WI38 (cell line): ENCODE results near the gene PPM1K.

Experiments used
- H3K4me3 ChIP-seq: 2 replicates; pipeline ENCODE4 v1.5.1; 2011; ENCODE audit warnings: low read depth, mild to moderate bottlenecking, control low read depth, low read length
- CTCF ChIP-seq: IDR thresholded peaks from 2 replicates; pipeline ENCODE4 v1.5.1; 2012; ENCODE audit warnings: low read depth, mild to moderate bottlenecking, control low read depth, low read length

PPM1K gene

DNA sequence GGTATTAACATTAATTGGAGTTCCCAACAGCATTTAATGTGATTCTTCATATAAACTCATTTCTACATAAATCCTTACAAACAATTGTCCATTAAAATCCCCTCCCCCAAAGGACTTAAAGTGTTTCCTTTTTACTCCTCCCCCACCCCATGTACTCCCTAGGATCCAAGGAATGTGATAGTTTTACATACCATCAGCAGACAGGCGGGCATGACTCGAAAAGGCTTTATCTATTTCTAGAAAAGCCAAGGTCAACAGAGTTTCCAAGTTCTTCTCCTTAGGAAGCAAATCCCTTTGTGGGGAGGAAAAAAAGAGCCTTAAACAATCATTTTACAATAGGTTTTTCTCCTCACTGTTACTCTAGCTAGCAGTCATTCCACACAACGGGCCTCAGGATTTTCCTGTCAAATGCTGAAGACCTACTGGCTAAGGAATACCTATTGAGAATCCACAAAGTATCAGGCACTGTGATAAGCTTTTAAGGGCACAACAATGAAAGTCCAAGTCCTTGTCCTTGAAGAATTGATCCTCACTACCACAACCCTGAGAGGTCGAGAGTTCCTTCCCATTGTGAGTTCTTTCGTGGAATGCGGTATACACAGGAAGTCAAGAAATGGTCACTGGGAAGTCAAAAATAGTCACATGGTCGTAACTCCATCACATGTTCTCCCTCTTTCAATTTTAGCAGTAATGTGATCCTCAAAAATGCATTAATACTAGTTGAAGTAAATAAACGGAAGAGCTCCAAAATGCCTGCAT, 7.2 kb downstream of the PPM1K start:
- no peak for TF ChIP-seq CTCF

GRCh38 chr4:88275949-88276515, 8.3 kb downstream of the PPM1K start:
- H3K4me3 ChIP-seq: no peak overlapping the region
- no peak for TF ChIP-seq CTCF

More for the DNA sequence above, 7.2 kb downstream of the PPM1K start:
- no peak overlapping the region for H3K4me3 ChIP-seq

GRCh38 chr4:88275516-88275915, 8.8 kb downstream of the PPM1K start:
- H3K4me3 ChIP-seq: no peak overlapping the region
- TF ChIP-seq CTCF: no peak

DNA sequence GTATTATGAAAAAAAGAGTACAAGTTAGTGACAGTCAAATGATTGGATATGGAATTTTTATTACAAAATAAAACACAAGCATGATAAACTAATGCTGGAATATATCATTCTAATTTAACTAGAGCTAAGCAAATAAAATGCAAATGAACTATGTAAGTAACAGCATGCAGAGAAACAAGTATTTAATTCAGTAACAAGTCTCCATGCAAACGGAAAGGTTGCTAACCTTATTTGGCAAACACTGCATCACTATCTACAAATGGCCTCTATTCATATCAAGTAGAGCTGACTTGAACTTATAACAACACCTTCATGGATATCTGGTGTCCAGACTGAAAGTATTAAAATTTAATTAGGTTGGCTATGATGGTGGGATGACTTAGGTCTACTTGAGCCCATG, 15.4 kb downstream of the PPM1K start:
- H3K4me3 ChIP-seq: no peak overlapping the region
- no peak for TF ChIP-seq CTCF

- H3K4me3 ChIP-seq: no peak overlapping the region
- no peak for TF ChIP-seq CTCF
These were observed 20.0 kb downstream of the PPM1K start for GRCh38 chr4:88264336-88264735.

DNA sequence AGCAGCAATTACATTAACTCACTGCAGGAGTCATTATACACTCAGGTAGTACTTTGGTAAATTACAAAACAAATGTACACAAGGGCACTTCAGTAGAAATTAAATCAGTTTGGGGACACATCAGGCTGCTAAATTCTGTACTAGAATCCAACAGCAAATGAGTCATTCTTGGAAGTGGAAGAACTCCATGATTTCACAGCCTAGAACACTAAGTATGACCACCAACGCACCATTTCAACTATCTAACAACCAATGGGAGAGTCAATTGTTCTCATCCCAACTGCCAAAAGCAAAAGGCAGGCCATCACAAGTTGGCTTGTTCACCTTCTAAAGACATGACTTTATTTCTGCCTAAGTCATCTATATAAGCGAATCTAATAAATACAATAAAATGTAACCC, 26.6 kb downstream of the PPM1K start:
- TF ChIP-seq CTCF: no peak

GRCh38 chr4:88255111-88255510, 29.2 kb downstream of the PPM1K start:
- TF ChIP-seq CTCF: no peak
- no peak overlapping the region for H3K4me3 ChIP-seq

More for the DNA sequence above, 26.6 kb downstream of the PPM1K start:
- H3K4me3 ChIP-seq: no peak overlapping the region
